Endothelial cell (in vitro differentiated cells): ENCODE results near the gene EPHA7. TPM values are rescaled to one million over a fixed set of nuclear protein-coding genes. Genes with fewer than 3 reads are reported as not detected.
A peak's percentile ranks its signal among the peaks of the same experiment; 100 is the strongest.

ENCODE experiments used
- DNase-seq: peaks from one replicate; pipeline ENCODE4 v3.0.0; 2021; ENCODE audit warnings: low spot score
- H3K27ac Mint-ChIP-seq: one replicate; pipeline ENCODE4 v1.8.0; 2021; ENCODE audit warnings: mixed read lengths, inconsistent platforms; ENCODE audit not compliant: unreplicated experiment
- H3K27me3 Mint-ChIP-seq: one replicate; pipeline ENCODE4 v1.8.0; 2021; ENCODE audit warnings: mild to moderate bottlenecking, moderate library complexity, mixed read lengths, inconsistent platforms; ENCODE audit not compliant: unreplicated experiment
- H3K36me3 Mint-ChIP-seq: one replicate; pipeline ENCODE4 v1.8.0; 2021; ENCODE audit warnings: mild to moderate bottlenecking, low read depth, mixed read lengths, inconsistent platforms; ENCODE audit not compliant: unreplicated experiment
- H3K4me1 Mint-ChIP-seq: one replicate; pipeline ENCODE4 v1.8.0; 2021; ENCODE audit warnings: mild to moderate bottlenecking, mixed read lengths, inconsistent platforms; ENCODE audit not compliant: unreplicated experiment
- H3K4me3 Mint-ChIP-seq: one replicate; pipeline ENCODE4 v1.8.0; 2021; ENCODE audit warnings: mild to moderate bottlenecking, mixed read lengths, inconsistent platforms; ENCODE audit not compliant: unreplicated experiment
- H3K9me3 Mint-ChIP-seq: one replicate; pipeline ENCODE4 v1.8.0; 2021; ENCODE audit warnings: mixed read lengths, inconsistent platforms; ENCODE audit not compliant: unreplicated experiment
- CTCF ChIP-seq: fragments of 200-600 bp; sonication (generic); IDR thresholded peaks from one replicate; pipeline ENCODE4 v1.5.0; 2021; ENCODE audit warnings: antibody characterized with exemption; ENCODE audit not compliant: unreplicated experiment
- total RNA-seq: library from RNA; stranded (reverse); fragmentation: NEBNext Ultra II Directional; extraction: Animal tissue kit (Norgen Biotek cat#: 25700); gene quantifications from one replicate; pipeline ENCODE4 v1.2.1, GENCODE V29; 2021; ENCODE audit not compliant: unreplicated experiment

The EPHA7 gene
- total RNA-seq, 1 donor from 2014 or later = 12.1 TPM

DNA sequence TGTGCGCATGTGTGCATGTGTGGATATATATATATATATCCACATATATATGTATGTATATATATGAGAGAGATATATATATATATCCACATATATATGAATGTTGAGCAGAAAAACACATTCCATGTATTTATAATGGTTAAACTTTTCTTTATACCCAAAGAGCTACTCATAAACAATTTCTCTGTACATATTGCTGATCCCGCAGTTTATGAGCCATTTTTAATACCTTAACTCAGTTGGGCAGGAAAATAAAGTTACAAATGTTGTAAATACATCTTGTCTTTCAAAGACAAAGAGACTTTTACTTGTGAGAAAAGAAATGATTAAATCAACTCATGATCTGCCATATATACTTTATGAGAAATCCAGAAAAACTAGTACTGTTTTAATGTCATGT lies 18.1 kb upstream of the EPHA7 start:
- no peak for TF ChIP-seq CTCF

GRCh38 chr6:93433592-93433991 lies 14.2 kb upstream of the EPHA7 start:
- Mint-ChIP-seq H3K4me1 (no peaks in the 10 kb centered on the region), H3K4me3 (no peak overlapping the region), H3K9me3 (no peaks in the 10 kb centered on the region), H3K27me3 (no peaks in the 10 kb centered on the region), H3K27ac (no peak overlapping the region), H3K36me3 (no peaks in the 10 kb centered on the region)
- TF ChIP-seq CTCF = no peak
- DNase-seq = no peak

More for the DNA sequence above, 18.1 kb upstream of the EPHA7 start:
- Mint-ChIP-seq H3K27me3 (peaks cover 2% of the 10 kb centered on the region), H3K9me3 (no peaks in the 10 kb centered on the region), H3K4me1 (no peaks in the 10 kb centered on the region), H3K27ac (no peak overlapping the region), H3K36me3 (no peaks in the 10 kb centered on the region), H3K4me3 (no peak overlapping the region)
- DNase-seq = no peak

DNA sequence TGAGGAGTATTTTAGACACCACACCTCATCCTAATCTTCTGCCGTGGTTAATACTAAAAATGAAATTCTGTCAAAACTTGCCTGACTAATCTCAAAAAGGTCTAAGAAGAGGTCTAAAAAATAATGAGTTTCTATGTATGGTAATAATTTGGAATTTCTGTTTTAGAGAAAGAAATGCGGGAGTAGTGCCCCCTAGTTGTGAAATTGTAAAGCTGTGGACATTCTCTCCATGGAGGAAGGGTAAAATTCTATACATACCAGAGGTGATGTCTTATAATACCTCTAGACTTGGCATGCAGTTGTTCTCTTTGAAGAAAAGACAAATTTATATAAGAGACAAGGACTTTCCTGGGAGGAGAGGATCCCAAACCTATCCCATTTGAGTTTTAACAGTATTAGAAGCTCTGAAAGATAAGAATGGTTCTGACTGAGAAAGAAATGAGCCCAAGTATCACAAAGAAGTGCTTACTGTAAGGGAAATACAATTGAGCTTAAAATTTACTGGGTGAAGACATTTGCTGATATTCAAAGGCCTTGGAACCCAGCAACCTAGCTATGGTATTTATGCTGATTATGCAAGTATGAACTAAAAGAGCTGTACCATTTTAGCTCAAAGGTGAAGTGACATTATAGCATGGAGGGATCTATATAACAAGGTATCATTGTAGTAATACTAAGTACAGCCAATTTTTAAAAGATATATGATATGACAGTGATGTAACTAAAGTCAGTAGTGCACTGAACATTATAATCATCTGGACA lies 5.1 kb upstream of the EPHA7 start:
- Mint-ChIP-seq H3K27me3 (peaks cover 2% of the 10 kb centered on the region), H3K9me3 (no peaks in the 10 kb centered on the region), H3K36me3 (no peaks in the 10 kb centered on the region), H3K27ac (no peak overlapping the region), H3K4me1 (peaks cover 14% of the 10 kb centered on the region), H3K4me3 (no peak overlapping the region)
- no peak for TF ChIP-seq CTCF
- DNase-seq = peak; percentile 6

DNA sequence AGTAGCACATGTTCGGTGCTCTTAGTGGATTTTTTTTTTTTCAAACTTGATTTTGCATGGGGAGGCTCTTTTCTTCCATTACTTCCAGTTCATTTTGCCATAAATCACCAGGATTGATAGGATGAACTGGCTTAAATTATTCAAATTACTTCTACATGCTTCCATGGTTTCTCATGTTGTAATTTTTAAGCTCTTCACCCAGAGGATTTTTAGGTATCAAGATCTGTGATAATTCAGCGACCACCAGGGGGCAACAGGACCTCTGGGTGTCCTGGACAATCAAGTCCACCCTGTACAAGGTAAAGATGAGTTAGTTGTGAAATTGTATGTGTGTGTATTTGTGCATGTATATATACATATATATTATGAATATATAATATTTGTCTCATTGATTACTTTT lies 4.2 kb upstream of the EPHA7 start:
- no peak overlapping the region for H3K4me3 Mint-ChIP-seq
- no peaks in the 10 kb centered on the region for H3K36me3 Mint-ChIP-seq
- TF ChIP-seq CTCF = peak; percentile 86
- peak; percentile 76 for DNase-seq
- no peak overlapping the region for H3K27ac Mint-ChIP-seq
- H3K4me1 Mint-ChIP-seq = peaks cover 17% of the 10 kb centered on the region
- H3K27me3 Mint-ChIP-seq = peaks cover 4% of the 10 kb centered on the region
- H3K9me3 Mint-ChIP-seq = no peaks in the 10 kb centered on the region

DNA sequence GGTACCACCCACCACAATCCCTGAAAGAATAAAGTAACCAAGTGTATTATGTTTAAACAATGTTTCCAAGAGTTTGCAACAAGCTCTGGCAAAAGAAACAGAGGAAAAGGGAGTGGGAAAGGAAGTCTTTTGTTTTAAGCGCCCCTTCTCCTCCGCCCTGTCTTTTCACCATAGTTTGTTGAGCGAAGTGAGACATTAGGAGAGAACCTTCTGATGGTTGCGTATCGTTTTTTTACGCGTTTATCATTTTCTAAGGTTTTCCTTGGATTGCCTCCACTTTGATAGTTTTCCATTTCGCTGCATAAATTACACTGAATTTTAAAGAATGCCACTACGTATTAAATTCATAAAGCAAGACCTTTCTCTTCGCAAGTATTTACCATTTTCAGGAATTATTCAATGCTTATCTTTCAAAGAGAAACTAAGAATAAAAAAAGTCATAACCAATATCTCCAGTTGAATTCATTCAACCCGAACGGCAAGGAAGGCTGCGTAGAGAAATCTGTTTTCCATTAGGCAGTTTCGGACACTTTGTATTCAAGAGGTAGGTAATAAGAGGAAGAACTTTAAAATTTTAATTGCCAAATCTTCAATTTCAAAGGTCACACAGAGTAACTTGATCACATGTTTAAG lies 920 bp upstream of the EPHA7 start:
- TF ChIP-seq CTCF = no peak
- Mint-ChIP-seq H3K27ac (peak overlapping the region; percentile 99), H3K9me3 (no peaks in the 10 kb centered on the region), H3K27me3 (peaks cover 12% of the 10 kb centered on the region), H3K36me3 (no peaks in the 10 kb centered on the region), H3K4me1 (peaks cover 29% of the 10 kb centered on the region), H3K4me3 (peak overlapping the region; percentile 95)
- DNase-seq = no peak
